ENCODE measurements around the gene ARL15.

DNA sequence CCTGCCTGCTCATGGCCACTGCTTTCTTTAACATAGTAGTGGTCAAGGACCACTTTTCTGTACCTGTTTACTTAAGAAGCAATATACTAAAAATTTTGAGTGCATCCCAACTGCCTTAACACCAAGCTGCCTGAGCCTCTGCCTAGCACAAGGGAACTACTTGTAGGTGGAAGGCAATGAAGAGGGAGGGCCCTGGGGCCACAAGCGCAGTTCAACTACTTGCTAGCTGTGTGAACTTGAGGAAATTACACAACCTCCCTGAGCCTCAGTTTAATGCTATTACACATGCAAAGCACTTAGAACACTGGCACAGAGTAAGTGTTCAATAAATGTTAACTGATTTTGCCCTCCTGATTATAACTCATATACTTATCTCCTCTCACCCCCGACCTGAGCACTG is 6.3 kb downstream of the ARL15 start:
- no peak for TF ChIP-seq EP300 (IDR thresholded peaks at IDR 0.05)
- TF ChIP-seq, protein P1, sequence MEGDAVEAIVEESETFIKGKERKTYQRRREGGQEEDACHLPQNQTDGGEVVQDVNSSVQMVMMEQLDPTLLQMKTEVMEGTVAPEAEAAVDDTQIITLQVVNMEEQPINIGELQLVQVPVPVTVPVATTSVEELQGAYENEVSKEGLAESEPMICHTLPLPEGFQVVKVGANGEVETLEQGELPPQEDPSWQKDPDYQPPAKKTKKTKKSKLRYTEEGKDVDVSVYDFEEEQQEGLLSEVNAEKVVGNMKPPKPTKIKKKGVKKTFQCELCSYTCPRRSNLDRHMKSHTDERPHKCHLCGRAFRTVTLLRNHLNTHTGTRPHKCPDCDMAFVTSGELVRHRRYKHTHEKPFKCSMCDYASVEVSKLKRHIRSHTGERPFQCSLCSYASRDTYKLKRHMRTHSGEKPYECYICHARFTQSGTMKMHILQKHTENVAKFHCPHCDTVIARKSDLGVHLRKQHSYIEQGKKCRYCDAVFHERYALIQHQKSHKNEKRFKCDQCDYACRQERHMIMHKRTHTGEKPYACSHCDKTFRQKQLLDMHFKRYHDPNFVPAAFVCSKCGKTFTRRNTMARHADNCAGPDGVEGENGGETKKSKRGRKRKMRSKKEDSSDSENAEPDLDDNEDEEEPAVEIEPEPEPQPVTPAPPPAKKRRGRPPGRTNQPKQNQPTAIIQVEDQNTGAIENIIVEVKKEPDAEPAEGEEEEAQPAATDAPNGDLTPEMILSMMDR (IDR thresholded peaks at IDR 0.05) = no peak

Data from upper lobe of left lung (tissue), 4 donors.